ENCODE measurements around the gene CNTN5.

CNTN5 gene

DNA sequence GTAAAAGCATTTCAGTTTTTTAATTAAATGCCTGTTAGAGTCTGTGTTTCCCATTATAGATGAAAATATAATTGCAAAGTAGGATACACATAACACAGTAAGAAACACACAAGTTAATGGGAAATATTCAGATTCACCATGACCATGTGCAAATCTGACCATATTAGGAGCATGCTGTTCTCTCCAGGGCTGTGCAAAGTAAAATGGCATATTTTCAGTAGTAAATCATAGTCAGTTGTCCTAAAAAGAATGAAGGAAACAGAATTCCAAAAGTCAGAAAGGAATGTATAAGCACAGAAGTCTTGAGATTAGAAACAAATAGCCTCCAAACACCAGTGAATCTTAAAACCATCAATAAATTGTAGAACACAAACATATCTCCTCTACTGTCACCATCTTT, 44.4 kb downstream of the CNTN5 start:
- TF ChIP-seq, protein P1, sequence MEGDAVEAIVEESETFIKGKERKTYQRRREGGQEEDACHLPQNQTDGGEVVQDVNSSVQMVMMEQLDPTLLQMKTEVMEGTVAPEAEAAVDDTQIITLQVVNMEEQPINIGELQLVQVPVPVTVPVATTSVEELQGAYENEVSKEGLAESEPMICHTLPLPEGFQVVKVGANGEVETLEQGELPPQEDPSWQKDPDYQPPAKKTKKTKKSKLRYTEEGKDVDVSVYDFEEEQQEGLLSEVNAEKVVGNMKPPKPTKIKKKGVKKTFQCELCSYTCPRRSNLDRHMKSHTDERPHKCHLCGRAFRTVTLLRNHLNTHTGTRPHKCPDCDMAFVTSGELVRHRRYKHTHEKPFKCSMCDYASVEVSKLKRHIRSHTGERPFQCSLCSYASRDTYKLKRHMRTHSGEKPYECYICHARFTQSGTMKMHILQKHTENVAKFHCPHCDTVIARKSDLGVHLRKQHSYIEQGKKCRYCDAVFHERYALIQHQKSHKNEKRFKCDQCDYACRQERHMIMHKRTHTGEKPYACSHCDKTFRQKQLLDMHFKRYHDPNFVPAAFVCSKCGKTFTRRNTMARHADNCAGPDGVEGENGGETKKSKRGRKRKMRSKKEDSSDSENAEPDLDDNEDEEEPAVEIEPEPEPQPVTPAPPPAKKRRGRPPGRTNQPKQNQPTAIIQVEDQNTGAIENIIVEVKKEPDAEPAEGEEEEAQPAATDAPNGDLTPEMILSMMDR (conservative IDR thresholded peaks at IDR 0.05; ENCODE audit: low read length), result no peak
- no peak for DNase-seq (ENCODE audit: low read depth)
- H3K4me3 ChIP-seq (ENCODE audit: low read length), result no peak overlapping the region

DNA sequence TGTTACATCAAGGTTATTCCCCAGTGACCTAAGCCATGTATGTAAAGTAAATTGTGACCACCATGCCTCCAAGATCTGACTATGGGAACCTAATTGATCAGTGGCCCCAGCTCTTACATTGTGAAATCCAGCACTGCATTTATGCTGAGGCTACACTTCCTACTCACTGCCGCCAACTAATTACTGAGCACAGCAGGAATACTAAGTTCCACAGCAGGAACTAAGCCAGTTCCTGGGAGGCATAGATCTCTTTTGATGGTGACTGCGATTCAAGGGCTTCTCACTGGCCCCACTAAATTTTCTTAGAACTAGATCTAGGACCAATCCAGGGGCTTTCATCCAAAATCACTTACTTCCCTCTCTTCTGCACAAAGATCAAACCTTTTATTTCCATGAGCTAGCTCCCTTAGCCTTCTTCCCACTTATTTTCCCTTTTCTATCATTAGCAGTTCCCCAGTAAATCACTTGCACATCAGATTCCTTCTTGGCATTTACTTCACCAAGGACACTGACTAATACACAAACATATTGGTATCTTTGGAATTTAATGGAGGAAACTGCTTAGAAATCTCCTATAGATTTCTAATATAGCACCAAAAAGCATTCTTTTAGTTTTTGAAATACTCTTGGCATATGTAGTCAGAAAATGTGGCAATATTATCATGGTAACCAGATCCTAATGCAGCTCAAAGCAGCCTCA, 46.0 kb downstream of the CNTN5 start:
- no peak for DNase-seq (ENCODE audit: low read depth)
- H3K4me3 ChIP-seq (ENCODE audit: low read length), result no peak overlapping the region
- TF ChIP-seq, protein P1 (conservative IDR thresholded peaks at IDR 0.05; ENCODE audit: low read length), result no peak

DNA sequence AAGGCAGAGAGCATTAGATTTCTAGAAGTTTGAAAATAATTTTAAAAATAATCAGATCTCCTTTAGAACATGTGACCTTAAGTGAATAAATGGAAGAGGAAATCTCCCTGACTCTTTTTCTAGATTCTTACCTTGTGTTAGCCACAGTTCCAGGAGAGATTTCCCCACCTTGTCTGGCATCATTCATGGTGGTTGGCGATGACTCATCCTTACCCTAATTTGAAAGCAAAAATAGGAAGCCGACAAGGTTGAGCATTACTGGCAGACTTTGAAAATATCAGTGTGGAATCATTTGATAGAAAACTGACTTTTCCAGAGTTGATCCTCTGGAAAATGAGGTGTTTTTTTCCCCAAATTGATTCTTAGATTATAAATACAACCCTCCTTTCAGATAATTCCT, 48.1 kb downstream of the CNTN5 start:
- no peak overlapping the region for H3K4me3 ChIP-seq (ENCODE audit: low read length)
- no peak for DNase-seq (ENCODE audit: low read depth)
- TF ChIP-seq, protein P1 (conservative IDR thresholded peaks at IDR 0.05; ENCODE audit: low read length), result no peak

DNA sequence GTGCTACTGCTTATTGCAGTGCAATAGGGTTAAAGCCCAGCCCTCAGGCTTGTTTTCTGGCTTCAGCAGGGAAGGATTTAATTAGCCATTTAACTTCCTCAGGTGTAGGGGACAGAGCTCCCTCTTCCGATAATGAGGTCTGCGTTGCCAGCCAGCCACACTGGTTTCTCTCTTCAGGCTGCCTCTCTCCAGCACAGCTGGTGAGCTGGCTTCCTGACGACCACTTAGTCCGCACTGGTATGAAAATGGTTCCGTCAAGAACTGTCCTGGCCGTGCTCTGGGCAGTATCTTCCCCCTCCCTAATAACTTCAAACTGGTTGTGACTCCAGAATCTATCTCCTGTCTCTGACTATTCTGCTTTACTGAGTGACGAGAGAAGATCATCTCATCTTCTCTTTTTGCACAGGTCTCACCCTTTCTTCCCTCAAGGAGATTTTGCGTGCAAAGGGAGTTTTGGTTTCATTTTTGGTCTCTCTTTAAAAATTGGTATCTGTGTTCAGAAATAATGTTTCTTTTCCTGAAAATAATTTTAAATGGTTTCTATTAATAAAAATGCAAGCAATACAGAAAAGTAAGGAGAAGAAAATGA, 49.2 kb downstream of the CNTN5 start:
- TF ChIP-seq, protein P1 (conservative IDR thresholded peaks at IDR 0.05; ENCODE audit: low read length), result no peak
- H3K4me3 ChIP-seq (ENCODE audit: low read length), result no peak overlapping the region
- no peak for DNase-seq (ENCODE audit: low read depth)

DNA sequence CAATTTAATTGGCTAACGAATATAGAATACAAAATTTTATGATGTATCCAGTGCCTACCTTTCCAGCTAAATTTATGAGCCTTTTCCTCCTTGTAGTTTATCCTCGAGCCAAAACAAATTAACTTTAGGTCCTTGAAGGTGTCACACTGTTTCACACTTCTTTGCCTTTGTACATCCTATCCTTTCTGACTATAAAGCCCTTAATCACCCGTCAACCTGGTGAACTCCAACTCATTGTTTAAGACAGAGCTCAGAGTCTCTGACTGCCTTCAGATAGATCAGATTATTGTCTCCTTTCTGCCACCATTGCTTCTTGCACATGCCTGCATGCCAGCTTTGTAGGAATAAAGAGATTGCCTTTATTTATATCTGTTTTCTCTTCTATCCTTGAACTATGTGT, 58.8 kb downstream of the CNTN5 start:
- no peak for DNase-seq (ENCODE audit: low read depth)
- no peak overlapping the region for H3K4me3 ChIP-seq (ENCODE audit: low read length)
- TF ChIP-seq, protein P1 (conservative IDR thresholded peaks at IDR 0.05; ENCODE audit: low read length), result no peak

DNA sequence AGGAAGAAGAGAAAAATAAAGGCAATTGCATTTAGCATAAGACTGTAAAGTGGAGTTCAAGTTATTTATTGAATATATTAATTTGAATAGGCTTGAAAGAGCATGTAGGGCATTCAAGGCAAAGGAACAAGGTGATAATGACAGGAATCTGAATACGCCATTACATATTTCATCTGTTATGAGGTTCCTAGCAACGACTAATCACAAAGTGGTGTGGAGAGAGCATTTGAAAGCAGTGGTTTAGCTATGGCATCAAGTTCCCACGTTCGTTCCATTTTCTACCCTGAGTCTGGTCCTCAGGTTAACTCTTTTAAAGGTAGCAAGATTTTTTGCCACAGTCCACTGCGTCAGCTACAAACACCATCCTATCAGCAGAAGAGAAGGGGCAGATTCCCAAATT, 59.4 kb downstream of the CNTN5 start:
- TF ChIP-seq, protein P1 (conservative IDR thresholded peaks at IDR 0.05; ENCODE audit: low read length), result no peak
- no peak for DNase-seq (ENCODE audit: low read depth)
- H3K4me3 ChIP-seq (ENCODE audit: low read length), result no peak overlapping the region

DNA sequence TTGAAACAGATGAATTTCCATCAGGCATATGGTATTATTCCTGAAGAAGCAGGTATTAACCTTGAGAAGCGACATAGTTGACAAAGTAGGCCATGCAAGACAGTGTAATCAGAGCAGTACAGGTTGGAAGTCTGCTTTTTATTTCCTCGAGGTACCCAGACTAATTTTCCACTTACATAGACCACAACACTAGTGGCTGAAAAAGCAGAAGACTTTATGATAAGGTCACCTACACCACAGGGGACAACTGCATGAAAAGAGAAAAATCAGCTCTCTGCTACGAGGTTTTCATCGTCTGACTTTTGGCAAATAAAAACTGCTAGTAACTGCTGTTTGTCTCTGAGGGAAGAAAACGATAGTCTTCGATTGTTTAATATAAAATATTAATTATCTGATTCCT, 77.5 kb downstream of the CNTN5 start:
- TF ChIP-seq, protein P1 (conservative IDR thresholded peaks at IDR 0.05; ENCODE audit: low read length), result no peak
- H3K4me3 ChIP-seq (ENCODE audit: low read length), result no peak overlapping the region
- DNase-seq (ENCODE audit: low read depth), result no peak

All from AG10803 (cell line).